ENCODE results near the gene ITPRIPL2.

DNA sequence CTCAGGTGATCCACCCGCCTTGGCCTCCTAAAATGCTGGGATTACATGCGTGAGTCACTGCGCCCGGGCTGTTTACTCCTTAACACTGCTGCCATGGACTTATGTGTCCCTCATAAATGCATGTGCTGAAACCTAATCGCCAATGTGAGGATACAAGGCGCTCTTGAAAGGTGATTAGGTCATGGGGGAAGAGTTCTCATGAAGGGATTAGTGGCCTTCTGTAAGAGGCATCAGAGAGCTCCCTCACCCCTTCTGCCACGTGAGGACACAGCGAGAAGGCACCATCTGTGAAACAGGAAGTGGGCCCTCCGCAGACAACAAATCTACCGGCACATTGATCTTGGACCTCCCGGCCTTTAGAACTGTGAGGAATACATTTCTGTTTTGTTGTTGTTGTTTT, 19.1 kb downstream of the ITPRIPL2 start:
- TF ChIP-seq, protein P1, sequence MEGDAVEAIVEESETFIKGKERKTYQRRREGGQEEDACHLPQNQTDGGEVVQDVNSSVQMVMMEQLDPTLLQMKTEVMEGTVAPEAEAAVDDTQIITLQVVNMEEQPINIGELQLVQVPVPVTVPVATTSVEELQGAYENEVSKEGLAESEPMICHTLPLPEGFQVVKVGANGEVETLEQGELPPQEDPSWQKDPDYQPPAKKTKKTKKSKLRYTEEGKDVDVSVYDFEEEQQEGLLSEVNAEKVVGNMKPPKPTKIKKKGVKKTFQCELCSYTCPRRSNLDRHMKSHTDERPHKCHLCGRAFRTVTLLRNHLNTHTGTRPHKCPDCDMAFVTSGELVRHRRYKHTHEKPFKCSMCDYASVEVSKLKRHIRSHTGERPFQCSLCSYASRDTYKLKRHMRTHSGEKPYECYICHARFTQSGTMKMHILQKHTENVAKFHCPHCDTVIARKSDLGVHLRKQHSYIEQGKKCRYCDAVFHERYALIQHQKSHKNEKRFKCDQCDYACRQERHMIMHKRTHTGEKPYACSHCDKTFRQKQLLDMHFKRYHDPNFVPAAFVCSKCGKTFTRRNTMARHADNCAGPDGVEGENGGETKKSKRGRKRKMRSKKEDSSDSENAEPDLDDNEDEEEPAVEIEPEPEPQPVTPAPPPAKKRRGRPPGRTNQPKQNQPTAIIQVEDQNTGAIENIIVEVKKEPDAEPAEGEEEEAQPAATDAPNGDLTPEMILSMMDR (conservative IDR thresholded peaks at IDR 0.05; ENCODE audit: low read depth, low read length): no peak
- TF ChIP-seq EZH2 (IDR thresholded peaks at IDR 0.05; ENCODE audit: low read length, unreplicated experiment): no peak
